ENCODE data around the gene TBC1D7.

TBC1D7 gene

DNA sequence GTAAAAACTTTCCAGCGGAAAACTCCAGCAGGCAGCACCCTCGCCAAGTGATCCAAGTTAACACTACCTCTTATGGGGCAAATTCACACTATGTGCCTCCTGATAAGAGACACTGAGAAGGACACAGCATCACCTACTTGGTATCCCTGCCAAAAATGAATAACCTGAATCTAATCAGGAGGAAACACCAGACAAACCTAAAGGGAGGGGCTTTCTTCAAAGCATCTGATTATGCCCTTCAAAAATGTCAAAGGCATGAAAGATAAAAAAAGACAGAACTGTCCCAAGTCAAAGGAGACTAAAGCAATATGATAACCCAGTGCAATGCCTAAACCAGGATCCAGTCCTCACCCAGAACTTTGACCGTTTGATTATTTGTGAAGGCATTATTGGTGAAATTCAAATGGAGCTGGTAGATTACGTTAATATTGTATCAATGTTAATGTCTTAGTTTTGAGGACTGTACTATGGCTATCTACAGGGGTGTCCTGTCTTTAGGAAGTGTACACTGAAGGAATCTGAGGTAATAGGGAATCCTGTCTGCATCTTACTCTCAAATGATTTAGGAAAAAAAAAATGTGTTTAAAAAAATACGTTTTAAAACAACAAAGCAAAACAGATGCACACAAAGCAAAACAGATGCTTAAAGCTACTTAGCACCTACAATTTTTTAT is 8.3 kb downstream of the TBC1D7 start (continued):
- TF ChIP-seq ZNF280D (tag by site-specific recombination; IDR thresholded peaks at IDR 0.05) (no peak), ZBTB21 (tag by site-specific recombination; IDR thresholded peaks at IDR 0.05) (no peak), ZNF837 (tag by site-specific recombination; IDR thresholded peaks at IDR 0.05) (no peak), ZNF335 (tag by site-specific recombination; conservative IDR thresholded peaks at IDR 0.05) (no peak), SALL2 (tag by site-specific recombination; IDR thresholded peaks at IDR 0.05; ENCODE audit: borderline replicate concordance) (no peak), EGR2 (tag by site-specific recombination; IDR thresholded peaks at IDR 0.05; ENCODE audit: low read depth) (no peak), BCL11B (tag by site-specific recombination; IDR thresholded peaks at IDR 0.05; ENCODE audit: low read depth) (no peak)

DNA sequence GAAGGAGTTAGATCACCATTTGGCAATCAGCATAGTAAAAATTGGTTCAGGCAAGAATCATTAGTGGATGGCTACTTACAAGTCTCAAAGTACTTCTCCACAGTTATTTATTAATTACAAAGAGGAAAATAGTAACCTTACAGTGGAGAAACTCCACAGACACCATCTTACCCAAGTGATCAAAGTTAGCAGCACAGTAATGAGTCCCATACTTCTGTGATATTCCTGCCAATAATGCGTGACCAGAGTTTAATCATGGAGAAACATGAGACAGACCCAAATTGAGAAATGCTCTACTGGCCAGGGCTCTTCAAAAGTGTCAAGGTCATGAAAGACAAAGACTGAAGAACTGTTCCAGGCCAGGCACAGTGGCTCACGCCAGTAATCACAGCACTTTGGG is 9.5 kb downstream of the TBC1D7 start:
- CTCF ChIA-PET: interaction anchor here (1.4 kb wide), 1 partner anchor 8 kb away, joined by 4 read pairs; no protein-coding TSS in a partner anchor
- Histone ChIP-seq H3K4me1 (ENCODE audit: control insufficient read depth, insufficient read depth, low read length) (no peaks in the 10 kb centered on the region), H3K4me3 (ENCODE audit: low read depth, low read length) (no peak overlapping the region), H3K9me3 (ENCODE audit: control insufficient read depth, insufficient read depth, low read depth, low read length) (no peaks in the 10 kb centered on the region), H3K27ac (ENCODE audit: extremely low read depth, low read depth, low read length) (no peak overlapping the region), H3K36me3 (ENCODE audit: control insufficient read depth in 2 of 2, insufficient read depth in 1 of 2, low read length in 2 of 2) (peaks cover 38 to 93% of the 10 kb centered on the region in 2 experiments)
- TF ChIP-seq BCL11B (tag by site-specific recombination; IDR thresholded peaks at IDR 0.05; ENCODE audit: low read depth) (no peak), ZNF426 (tag by site-specific recombination; IDR thresholded peaks at IDR 0.05) (no peak), GLIS2 (tag by site-specific recombination; IDR thresholded peaks at IDR 0.05) (no peak)
- TF ChIP-seq, protein P1, sequence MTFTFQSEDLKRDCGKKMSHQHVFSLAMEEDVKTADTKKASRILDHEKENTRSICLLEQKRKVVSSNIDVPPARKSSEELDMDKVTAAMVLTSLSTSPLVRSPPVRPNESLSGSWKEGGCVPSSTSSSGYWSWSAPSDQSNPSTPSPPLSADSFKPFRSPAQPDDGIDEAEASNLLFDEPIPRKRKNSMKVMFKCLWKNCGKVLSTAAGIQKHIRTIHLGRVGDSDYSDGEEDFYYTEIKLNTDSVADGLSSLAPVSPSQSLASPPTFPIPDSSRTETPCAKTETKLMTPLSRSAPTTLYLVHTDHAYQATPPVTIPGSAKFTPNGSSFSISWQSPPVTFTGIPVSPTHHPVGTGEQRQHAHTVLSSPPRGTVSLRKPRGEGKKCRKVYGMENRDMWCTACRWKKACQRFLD (tag by site-specific recombination; IDR thresholded peaks at IDR 0.05): no peak
- POLR2A ChIA-PET: no interaction called here

GRCh38 chr6:13315896-13316295 is 12.4 kb downstream of the TBC1D7 start:
- ChIA-PET CTCF (no interaction called here), POLR2A (no interaction called here)
- H3K27ac ChIP-seq (ENCODE audit: extremely low read depth, low read depth, low read length): no peak overlapping the region
- H3K4me3 ChIP-seq (ENCODE audit: low read depth, low read length): no peak overlapping the region
- H3K4me1 ChIP-seq (ENCODE audit: control insufficient read depth, insufficient read depth, low read length): no peaks in the 10 kb centered on the region
- H3K9me3 ChIP-seq (ENCODE audit: control insufficient read depth, insufficient read depth, low read depth, low read length): no peaks in the 10 kb centered on the region
- H3K36me3 ChIP-seq (ENCODE audit: control insufficient read depth in 2 of 2, insufficient read depth in 1 of 2, low read length in 2 of 2): peaks cover 46 to 89% of the 10 kb centered on the region in 2 experiments
- TF ChIP-seq REPIN1 (tag by site-specific recombination; IDR thresholded peaks at IDR 0.05; ENCODE audit: low read depth): no peak
- TF ChIP-seq ZNF18 (tag by site-specific recombination; IDR thresholded peaks at IDR 0.05): no peak
- TF ChIP-seq, protein P2, sequence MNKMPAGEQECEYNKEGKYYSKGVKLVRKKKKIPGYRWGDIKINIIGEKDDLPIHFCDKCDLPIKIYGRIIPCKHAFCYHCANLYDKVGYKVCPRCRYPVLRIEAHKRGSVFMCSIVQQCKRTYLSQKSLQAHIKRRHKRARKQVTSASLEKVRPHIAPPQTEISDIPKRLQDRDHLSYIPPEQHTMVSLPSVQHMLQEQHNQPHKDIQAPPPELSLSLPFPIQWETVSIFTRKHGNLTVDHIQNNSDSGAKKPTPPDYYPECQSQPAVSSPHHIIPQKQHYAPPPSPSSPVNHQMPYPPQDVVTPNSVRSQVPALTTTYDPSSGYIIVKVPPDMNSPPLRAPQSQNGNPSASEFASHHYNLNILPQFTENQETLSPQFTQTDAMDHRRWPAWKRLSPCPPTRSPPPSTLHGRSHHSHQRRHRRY (tag by site-specific recombination; IDR thresholded peaks at IDR 0.05): no peak
- no peak for TF ChIP-seq ZNF664 (tag by site-specific recombination; IDR thresholded peaks at IDR 0.05)
- TF ChIP-seq ZNF510 (tag by site-specific recombination; IDR thresholded peaks at IDR 0.05; ENCODE audit: insufficient replicate concordance): no peak
- TF ChIP-seq, protein P3, sequence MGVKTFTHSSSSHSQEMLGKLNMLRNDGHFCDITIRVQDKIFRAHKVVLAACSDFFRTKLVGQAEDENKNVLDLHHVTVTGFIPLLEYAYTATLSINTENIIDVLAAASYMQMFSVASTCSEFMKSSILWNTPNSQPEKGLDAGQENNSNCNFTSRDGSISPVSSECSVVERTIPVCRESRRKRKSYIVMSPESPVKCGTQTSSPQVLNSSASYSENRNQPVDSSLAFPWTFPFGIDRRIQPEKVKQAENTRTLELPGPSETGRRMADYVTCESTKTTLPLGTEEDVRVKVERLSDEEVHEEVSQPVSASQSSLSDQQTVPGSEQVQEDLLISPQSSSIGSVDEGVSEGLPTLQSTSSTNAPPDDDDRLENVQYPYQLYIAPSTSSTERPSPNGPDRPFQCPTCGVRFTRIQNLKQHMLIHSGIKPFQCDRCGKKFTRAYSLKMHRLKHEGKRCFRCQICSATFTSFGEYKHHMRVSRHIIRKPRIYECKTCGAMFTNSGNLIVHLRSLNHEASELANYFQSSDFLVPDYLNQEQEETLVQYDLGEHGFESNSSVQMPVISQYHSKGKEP (tag by site-specific recombination; IDR thresholded peaks at IDR 0.05): no peak
- TF ChIP-seq, protein P4, sequence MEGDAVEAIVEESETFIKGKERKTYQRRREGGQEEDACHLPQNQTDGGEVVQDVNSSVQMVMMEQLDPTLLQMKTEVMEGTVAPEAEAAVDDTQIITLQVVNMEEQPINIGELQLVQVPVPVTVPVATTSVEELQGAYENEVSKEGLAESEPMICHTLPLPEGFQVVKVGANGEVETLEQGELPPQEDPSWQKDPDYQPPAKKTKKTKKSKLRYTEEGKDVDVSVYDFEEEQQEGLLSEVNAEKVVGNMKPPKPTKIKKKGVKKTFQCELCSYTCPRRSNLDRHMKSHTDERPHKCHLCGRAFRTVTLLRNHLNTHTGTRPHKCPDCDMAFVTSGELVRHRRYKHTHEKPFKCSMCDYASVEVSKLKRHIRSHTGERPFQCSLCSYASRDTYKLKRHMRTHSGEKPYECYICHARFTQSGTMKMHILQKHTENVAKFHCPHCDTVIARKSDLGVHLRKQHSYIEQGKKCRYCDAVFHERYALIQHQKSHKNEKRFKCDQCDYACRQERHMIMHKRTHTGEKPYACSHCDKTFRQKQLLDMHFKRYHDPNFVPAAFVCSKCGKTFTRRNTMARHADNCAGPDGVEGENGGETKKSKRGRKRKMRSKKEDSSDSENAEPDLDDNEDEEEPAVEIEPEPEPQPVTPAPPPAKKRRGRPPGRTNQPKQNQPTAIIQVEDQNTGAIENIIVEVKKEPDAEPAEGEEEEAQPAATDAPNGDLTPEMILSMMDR (tag by site-specific recombination; IDR thresholded peaks at IDR 0.05): no peak
- no peak for TF ChIP-seq ZIC2 (tag by site-specific recombination; IDR thresholded peaks at IDR 0.05)
- TF ChIP-seq ZNF214 (tag by site-specific recombination; IDR thresholded peaks at IDR 0.05; ENCODE audit: borderline replicate concordance): no peak
- TF ChIP-seq GLI4 (tag by site-specific recombination; IDR thresholded peaks at IDR 0.05): no peak
- TF ChIP-seq SP7 (tag by site-specific recombination; IDR thresholded peaks at IDR 0.05): no peak

All from HEK293 (cell line).